Activated B cell treated with CpG ODN at 0.5 μM for 24 hours (primary cell): ENCODE data around the gene ADCY2. TPM values are rescaled to one million over a fixed set of nuclear protein-coding genes. Genes with fewer than 3 reads are reported as not detected.

Experiments used
- ATAC-seq: fragments of 200-7000 bp; cut with Tn5 transposase; one replicate; pipeline ENCODE4 v1.10.0; 2021; ENCODE audit warnings: low read depth, mild to moderate bottlenecking, moderate library complexity
- CTCF ChIA-PET: fragments of 350-600 bp; sonication (Branson Sonifier 250); formaldehyde crosslinking; loops from one replicate; lab custom pipeline; 2021; ENCODE audit warnings: antibody characterized with exemption; lab: Charles Lee
- POLR2A ChIA-PET: fragments of 350-600 bp; sonication (Branson Sonifier 250); formaldehyde crosslinking; loops from one replicate; lab custom pipeline; 2021; ENCODE audit warnings: antibody characterized with exemption; lab: Charles Lee
- DNase-seq: peaks from one replicate; pipeline ENCODE4 v3.0.0; 2022
- H3K27ac Mint-ChIP-seq: one replicate; pipeline ENCODE4 v1.8.0; 2020; ENCODE audit warnings: mixed read lengths
- H3K27me3 Mint-ChIP-seq: one replicate; pipeline ENCODE4 v1.8.0; 2021; ENCODE audit warnings: mixed read lengths
- H3K36me3 Mint-ChIP-seq: one replicate; pipeline ENCODE4 v1.8.0; 2021; ENCODE audit warnings: low read depth, mixed read lengths
- H3K4me1 Mint-ChIP-seq: one replicate; pipeline ENCODE4 v1.8.0; 2021; ENCODE audit warnings: mixed read lengths
- H3K4me3 Mint-ChIP-seq: one replicate; pipeline ENCODE4 v1.8.0; 2020; ENCODE audit warnings: mild to moderate bottlenecking, mixed read lengths
- H3K9me3 Mint-ChIP-seq: one replicate; pipeline ENCODE4 v1.8.0; 2020; ENCODE audit warnings: mixed read lengths
- CTCF ChIP-seq: fragments of 200-600 bp; IDR thresholded peaks from one replicate; pipeline ENCODE4 v1.8.0; 2022; ENCODE audit warnings: antibody characterized with exemption, mild to moderate bottlenecking
- intact Hi-C: fragments of 100-400 bp; cut with micrococcal nuclease; formaldehyde crosslinking; loops from one replicate; pipeline ENCODE4 v1.15.1; 2024
- total RNA-seq: library from RNA; stranded (reverse); gene quantifications from 2 replicates; pipeline ENCODE4 v1.2.3, GENCODE V29; 2022

Gene ADCY2
- total RNA-seq, 1 donor from 2014 or later: not detected

GRCh38 chr5:7690557-7690956, 294.6 kb downstream of the ADCY2 start:
- TF ChIP-seq CTCF: no peak
- Mint-ChIP-seq H3K27ac (no peak overlapping the region), H3K4me3 (no peak overlapping the region), H3K27me3 (no peaks in the 10 kb centered on the region), H3K36me3 (no peaks in the 10 kb centered on the region), H3K4me1 (no peaks in the 10 kb centered on the region), H3K9me3 (no peaks in the 10 kb centered on the region)
- ATAC-seq (no peak), DNase-seq (no peak)
- ChIA-PET CTCF (no interaction called here), POLR2A (no interaction called here)
- intact Hi-C loops: no loop called here

GRCh38 chr5:7705261-7705660, 309.3 kb downstream of the ADCY2 start:
- ATAC-seq (no peak), DNase-seq (no peak)
- CTCF ChIA-PET: no interaction called here
- Mint-ChIP-seq H3K36me3 (no peaks in the 10 kb centered on the region), H3K4me1 (no peaks in the 10 kb centered on the region), H3K9me3 (no peaks in the 10 kb centered on the region), H3K4me3 (no peak overlapping the region), H3K27ac (no peak overlapping the region), H3K27me3 (no peaks in the 10 kb centered on the region)
- TF ChIP-seq CTCF: no peak
- intact Hi-C loops: no loop called here
- POLR2A ChIA-PET: no interaction called here

GRCh38 chr5:7705736-7706135, 309.8 kb downstream of the ADCY2 start:
- intact Hi-C loops: no loop called here
- ATAC-seq: no peak
- Mint-ChIP-seq H3K27me3 (no peaks in the 10 kb centered on the region), H3K27ac (no peak overlapping the region), H3K4me1 (no peaks in the 10 kb centered on the region), H3K36me3 (no peaks in the 10 kb centered on the region), H3K4me3 (no peak overlapping the region), H3K9me3 (no peaks in the 10 kb centered on the region)
- ChIA-PET POLR2A (no interaction called here), CTCF (no interaction called here)
- DNase-seq: no peak
- TF ChIP-seq CTCF: no peak

DNA sequence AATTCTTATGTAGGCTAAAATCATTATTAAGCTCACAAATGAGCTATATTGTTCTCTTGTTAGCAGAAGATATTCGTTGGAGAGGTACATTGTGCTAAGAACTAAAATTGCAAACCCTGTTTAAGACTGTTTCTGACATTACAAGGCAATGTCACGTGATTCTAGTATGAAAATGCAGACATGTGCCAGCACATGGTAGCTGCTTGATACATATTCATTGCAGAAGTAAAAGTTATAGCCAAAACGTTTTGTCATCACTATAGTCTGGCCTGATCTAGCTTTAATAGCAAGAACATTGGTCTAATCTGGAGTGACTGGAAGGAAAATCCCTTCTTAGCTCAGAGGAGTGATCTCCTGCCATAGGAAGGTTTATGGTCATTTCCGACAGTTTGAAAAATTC, 310.3 kb downstream of the ADCY2 start:
- Mint-ChIP-seq H3K27me3 (no peaks in the 10 kb centered on the region), H3K27ac (no peak overlapping the region), H3K9me3 (no peaks in the 10 kb centered on the region), H3K4me3 (no peak overlapping the region), H3K4me1 (no peaks in the 10 kb centered on the region), H3K36me3 (no peaks in the 10 kb centered on the region)
- CTCF ChIA-PET: no interaction called here
- no peak for ATAC-seq
- POLR2A ChIA-PET: no interaction called here
- DNase-seq: no peak
- intact Hi-C loops: no loop called here
- no peak for TF ChIP-seq CTCF

DNA sequence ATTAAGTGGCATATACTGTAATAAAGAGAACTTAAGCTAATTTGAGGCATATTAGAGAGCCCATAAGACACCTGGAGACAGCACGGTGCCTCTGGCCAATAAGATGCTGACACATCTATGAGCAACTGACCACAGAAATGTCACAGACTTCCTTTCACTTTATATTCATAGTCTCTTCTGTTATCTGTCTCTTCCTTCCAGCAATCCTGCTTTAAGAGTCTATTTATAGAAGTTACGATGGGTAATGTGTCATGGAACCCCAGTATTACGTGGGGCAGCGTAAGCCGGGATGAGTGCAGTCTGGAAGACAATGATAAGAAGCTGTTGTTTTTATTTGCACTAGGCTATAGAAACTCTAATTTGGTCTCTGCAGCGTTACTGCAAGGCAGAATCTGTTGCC, 318.2 kb downstream of the ADCY2 start:
- Mint-ChIP-seq H3K27me3 (no peaks in the 10 kb centered on the region), H3K36me3 (no peaks in the 10 kb centered on the region), H3K4me3 (no peak overlapping the region), H3K4me1 (no peaks in the 10 kb centered on the region), H3K9me3 (no peaks in the 10 kb centered on the region), H3K27ac (no peak overlapping the region)
- ChIA-PET POLR2A (no interaction called here), CTCF (no interaction called here)
- intact Hi-C loops: no loop called here
- no peak for TF ChIP-seq CTCF
- DNase-seq (no peak), ATAC-seq (no peak)
